Measurements from ENCODE around the gene LDLRAD3.

- TF ChIP-seq CTCF (IDR thresholded peaks at IDR 0.05) (no peak), ZFX (IDR thresholded peaks at IDR 0.05; ENCODE audit: borderline replicate concordance) (no peak)
Measured at GRCh38 chr11:36108881-36109589, 165.2 kb downstream of the LDLRAD3 start.

All from 22Rv1 (cell line).